GM12873 (cell line): ENCODE measurements around the gene TMEM222.

Source experiments
- CTCF ChIP-seq: IDR thresholded peaks from 2 replicates; pipeline ENCODE4 v1.5.1; 2012; ENCODE audit warnings: low read depth, mild to moderate bottlenecking, moderate library complexity, low read length, control low read depth; ENCODE audit not compliant: insufficient read depth; ENCODE audit errors: missing control alignments

Gene TMEM222

GRCh38 chr1:27358038-27358927 is 36.3 kb downstream of the TMEM222 start:
- no peak for TF ChIP-seq CTCF

DNA sequence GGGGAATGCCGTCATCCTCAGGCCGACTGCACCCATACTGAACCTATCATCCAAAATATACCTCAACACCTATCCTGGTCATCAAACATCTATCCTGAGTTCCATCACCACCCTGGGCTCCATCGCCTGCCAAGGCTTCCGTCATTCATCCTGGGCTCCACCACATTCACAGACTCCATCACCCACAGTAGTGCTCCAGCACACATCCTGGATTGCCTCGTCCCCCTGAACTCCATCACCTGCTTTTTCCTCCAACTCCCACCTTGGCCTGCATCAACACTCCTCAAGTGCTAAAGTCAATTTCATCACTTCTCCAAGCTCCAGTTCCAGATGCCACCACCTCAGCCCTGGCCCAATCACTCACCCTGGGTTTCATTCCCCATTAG is 37.0 kb downstream of the TMEM222 start:
- TF ChIP-seq CTCF, result no peak

DNA sequence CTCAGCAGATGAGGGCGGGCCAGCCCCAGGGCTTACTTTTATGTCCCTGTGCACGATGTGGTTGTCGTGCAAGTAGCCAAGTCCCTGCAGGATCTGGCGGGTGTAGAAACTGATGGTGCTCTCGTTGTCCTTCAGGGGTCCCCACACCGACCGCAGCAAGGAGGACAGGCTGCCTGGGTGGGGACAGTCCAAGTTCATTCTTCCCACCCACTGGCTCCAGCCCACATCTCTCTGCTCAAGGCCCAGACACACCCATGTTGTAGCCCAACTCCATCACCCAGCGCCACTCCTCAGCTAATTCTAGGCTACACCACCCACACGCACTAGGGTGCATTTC is 37.8 kb downstream of the TMEM222 start:
- TF ChIP-seq CTCF, result no peak

DNA sequence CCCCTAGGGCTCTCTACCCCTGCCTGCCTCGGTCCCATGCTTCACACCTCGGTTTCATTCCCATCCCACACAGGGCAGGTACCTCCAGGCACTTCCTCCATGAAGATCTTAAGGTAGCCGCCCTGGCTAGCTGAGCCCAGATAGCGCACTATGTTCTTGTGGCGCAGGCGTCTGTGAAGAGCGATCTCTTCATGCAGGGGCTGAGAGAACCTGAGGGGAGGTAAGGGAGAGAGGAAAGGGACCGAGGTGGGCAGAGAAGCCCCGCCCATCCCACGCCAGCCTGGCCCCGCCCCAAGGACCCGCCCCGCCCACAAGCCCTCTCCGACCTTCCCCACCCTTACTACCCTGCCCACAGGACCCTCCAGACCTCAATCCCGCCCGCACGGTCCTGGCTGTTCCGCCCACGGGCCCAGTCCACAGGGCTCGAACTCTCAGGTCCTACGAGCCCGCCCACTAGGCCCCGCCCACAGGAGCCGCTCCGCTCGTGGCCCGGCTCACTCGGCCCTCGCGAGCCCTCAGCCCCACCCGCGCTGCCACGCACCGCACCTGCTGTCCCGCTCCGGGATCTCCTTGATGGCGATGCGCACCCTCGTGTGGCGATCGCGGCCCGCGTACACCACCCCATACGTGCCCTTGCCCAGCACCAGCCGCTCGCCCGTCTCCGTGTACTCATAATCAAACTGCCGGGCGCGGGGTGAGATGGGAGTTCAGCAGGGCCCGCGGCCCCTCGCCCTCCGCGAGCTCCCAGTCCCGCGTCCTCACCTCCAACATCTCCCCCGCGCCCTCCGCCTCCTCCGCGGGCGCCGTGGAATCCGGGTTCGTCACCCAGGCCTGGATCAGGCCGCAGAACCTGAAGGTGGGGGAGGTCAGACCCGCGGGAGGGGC is 38.4 kb downstream of the TMEM222 start:
- no peak for TF ChIP-seq CTCF

DNA sequence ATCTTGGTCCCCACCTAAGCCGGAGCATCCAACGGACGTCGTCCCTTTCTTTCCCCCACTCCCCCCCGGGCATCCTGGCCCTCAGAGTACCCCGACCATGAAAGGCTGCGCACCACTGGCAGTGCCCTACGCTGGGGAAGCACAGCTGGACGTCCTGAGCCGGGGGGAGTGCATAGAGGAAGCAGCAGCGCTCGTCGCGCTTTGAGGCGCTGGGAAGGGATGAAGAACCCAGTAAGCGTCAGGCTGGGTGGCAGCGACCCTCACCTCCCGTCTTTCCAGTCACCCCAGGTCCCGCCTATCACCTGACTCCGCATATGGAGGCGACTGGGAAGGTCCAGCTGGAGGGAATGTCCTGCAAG is 39.1 kb downstream of the TMEM222 start:
- no peak for TF ChIP-seq CTCF

GRCh38 chr1:27361553-27361952 is 39.6 kb downstream of the TMEM222 start:
- TF ChIP-seq CTCF, result no peak
